Stomach smooth muscle (tissue), 2 donors: ENCODE results near the gene ELAVL2.

ENCODE experiments used
- H3K27ac ChIP-seq: one replicate; pipeline ENCODE4 v1.7.0; 2013; ENCODE audit warnings: mild to moderate bottlenecking, low read length, inconsistent platforms
- H3K27me3 ChIP-seq, 2 donors: one replicate each; pipeline ENCODE4 v1.7.0; 2013; ENCODE audit warnings: low read length in 2 of 2; ENCODE audit not compliant: insufficient read depth in 2 of 2, control insufficient read depth in 1 of 2
- H3K36me3 ChIP-seq, 2 donors: one replicate each; pipeline ENCODE4 v1.7.0; 2013; ENCODE audit warnings: low read length in 2 of 2; ENCODE audit not compliant: control insufficient read depth in 2 of 2, insufficient read depth in 2 of 2
- H3K4me1 ChIP-seq: one replicate; pipeline ENCODE4 v1.7.0; 2013; ENCODE audit warnings: low read length; ENCODE audit not compliant: control insufficient read depth, insufficient read depth
- H3K4me3 ChIP-seq, 2 donors: one replicate each; pipeline ENCODE4 v1.7.0; 2013; ENCODE audit warnings: low read length in 2 of 2
- H3K9ac ChIP-seq, 2 donors: one replicate each; pipeline ENCODE4 v1.7.0; 2013; ENCODE audit warnings: low read length in 2 of 2, mild to moderate bottlenecking in 1 of 2
- H3K9me3 ChIP-seq, 2 donors: one replicate each; pipeline ENCODE4 v1.7.0; 2013; ENCODE audit warnings: low read length in 2 of 2; ENCODE audit not compliant: control insufficient read depth in 2 of 2
- donor health status: healthy.
- donor health status: Pancreatic carcinoma.

Gene ELAVL2

DNA sequence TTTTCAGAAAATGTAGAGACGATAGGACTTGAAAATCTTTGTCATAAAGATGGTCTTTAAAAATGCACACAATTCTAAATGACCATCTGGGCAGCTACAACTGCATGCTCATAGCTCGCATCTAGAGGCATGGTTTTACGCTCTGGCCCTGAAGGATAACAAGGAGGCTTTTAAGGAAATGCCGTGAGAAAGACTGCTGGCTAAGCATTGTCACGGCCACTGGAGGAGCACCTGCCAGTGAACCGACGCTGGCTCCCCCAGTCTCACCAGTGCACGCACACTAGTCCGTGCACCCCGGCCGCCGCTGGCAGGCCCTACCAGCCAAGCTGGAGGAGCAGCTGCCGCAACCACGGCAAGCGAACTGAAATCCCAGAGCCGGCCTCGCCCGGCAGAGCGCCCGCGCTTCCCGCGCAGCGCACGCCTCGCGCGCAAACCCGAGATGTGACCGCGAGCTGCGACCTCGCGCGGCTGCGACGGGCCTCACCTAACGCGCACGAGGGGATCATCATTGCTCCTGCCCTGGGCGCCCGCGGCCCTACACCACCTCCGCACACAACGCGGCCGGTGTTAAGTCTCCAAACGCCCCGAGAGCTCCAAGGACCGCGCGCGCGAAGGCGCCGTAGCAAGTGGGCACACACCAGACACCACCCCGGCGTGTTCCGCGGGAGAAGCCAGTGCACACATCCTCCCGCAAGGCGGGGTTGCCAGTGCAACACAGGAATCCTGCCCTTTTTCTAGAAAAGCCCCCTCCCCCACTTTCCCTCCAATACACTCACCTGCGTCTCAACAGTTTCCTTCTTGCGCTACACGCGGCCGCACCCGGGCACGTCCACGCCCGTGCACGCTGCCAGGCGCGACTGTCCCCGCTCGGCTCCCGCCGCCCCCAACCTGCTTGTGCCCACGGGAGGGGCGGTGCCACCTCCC, 5.3 kb downstream of the ELAVL2 start:
- no peaks in the 10 kb centered on the region for H3K36me3 ChIP-seq
- no peaks in the 10 kb centered on the region for H3K9me3 ChIP-seq
- peaks cover 33% of the 10 kb centered on the region for H3K4me1 ChIP-seq
- peak overlapping the region; percentile 40 to 64 for H3K4me3 ChIP-seq
- H3K27me3 ChIP-seq, result peaks cover 42 to 63% of the 10 kb centered on the region in 2 donors
- no peak overlapping the region for H3K27ac ChIP-seq
- H3K9ac ChIP-seq, result no peak overlapping the region

DNA sequence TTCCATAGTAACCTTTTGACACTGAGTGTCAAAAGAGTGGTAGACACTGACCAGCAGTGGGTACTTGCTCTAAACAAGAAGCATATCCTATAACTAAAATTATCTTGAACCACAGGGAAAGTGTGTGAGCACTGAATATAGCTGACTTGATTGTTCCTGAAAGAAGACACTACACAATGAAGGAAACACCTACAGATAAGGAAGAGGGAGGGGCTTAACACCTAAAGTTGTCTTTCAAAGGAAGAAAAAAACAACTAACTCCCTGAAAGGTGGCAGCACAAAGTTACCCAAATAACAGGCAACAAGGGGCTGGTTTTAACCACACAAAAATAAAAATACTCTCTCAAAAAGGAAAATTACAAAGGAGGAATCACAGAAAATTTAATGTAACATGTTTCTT, 6.6 kb downstream of the ELAVL2 start:
- no peak overlapping the region for H3K27ac ChIP-seq
- H3K9me3 ChIP-seq, result no peaks in the 10 kb centered on the region
- no peak overlapping the region for H3K4me3 ChIP-seq
- peaks cover 32 to 51% of the 10 kb centered on the region in 2 donors for H3K27me3 ChIP-seq
- peaks cover 23% of the 10 kb centered on the region for H3K4me1 ChIP-seq
- H3K36me3 ChIP-seq, result no peaks in the 10 kb centered on the region
- H3K9ac ChIP-seq, result no peak overlapping the region

DNA sequence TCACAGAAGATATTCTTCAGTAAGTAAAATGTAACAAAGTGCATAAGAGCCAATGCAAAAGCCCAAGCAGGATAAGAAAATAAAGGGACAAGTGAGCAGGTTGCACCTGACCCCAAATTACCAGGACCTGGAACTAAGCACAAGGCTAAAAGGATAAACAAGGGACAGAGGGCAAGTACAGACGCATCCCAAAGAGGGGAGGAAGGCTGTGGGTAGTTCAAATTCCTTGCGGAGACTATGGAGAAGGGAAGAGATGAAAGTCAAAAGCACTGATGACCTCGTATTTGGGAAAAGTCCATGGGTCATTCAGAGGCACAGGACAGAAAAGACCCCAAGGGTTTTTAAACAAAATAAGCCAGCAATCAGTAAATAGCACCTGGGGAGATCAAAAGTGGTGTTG, 11.8 kb downstream of the ELAVL2 start:
- peaks cover 0 to 3% of the 10 kb centered on the region in 2 donors for H3K27me3 ChIP-seq
- no peak overlapping the region for H3K4me3 ChIP-seq
- H3K4me1 ChIP-seq, result no peaks in the 10 kb centered on the region
- no peak overlapping the region for H3K9ac ChIP-seq
- no peak overlapping the region for H3K27ac ChIP-seq
- H3K9me3 ChIP-seq, result no peaks in the 10 kb centered on the region
- no peaks in the 10 kb centered on the region for H3K36me3 ChIP-seq

DNA sequence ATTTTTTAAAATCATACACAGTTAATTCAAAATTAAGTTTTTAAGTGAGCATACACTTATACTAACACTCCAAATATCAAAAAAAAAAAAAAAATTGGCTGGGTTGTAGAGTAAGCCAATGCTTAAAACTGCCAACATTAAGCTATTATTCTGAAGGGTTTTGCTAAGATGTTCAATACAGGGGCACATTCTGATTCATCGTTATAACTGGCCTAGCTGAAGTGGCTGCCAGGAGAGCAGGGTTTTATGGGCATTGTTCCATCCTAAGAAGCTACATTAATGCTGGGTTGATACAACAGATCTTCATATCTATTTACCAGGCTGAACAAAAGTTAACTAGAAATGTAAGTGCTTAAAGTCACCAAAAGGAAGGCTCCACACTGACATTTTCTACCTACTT, 13.4 kb downstream of the ELAVL2 start:
- H3K4me1 ChIP-seq, result no peaks in the 10 kb centered on the region
- no peaks in the 10 kb centered on the region for H3K27me3 ChIP-seq
- no peaks in the 10 kb centered on the region for H3K36me3 ChIP-seq
- no peak overlapping the region for H3K9ac ChIP-seq
- no peak overlapping the region for H3K27ac ChIP-seq
- no peaks in the 10 kb centered on the region for H3K9me3 ChIP-seq
- no peak overlapping the region for H3K4me3 ChIP-seq

DNA sequence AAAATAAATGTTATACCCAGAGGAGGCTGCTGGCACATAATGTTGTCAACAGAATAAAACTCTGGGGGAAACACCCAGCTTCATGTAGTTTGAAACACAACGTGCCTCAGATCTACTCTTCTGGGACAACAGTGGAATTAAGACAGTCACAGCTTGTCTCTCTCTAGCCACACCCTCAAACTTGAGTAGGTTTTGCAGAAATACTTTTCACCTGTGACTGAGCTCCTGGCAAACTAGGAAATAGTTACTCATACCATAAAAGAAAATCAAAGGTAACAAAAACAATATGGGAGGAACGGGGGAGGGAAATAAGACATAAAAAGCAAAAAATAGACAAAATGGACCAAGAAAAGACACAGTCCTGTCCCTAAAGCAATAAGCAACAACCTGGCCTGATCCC, 14.4 kb downstream of the ELAVL2 start:
- Histone ChIP-seq H3K4me3 (no peak overlapping the region), H3K27ac (no peak overlapping the region), H3K9ac (no peak overlapping the region), H3K36me3 (no peaks in the 10 kb centered on the region), H3K4me1 (no peaks in the 10 kb centered on the region), H3K27me3 (no peaks in the 10 kb centered on the region), H3K9me3 (no peaks in the 10 kb centered on the region)

DNA sequence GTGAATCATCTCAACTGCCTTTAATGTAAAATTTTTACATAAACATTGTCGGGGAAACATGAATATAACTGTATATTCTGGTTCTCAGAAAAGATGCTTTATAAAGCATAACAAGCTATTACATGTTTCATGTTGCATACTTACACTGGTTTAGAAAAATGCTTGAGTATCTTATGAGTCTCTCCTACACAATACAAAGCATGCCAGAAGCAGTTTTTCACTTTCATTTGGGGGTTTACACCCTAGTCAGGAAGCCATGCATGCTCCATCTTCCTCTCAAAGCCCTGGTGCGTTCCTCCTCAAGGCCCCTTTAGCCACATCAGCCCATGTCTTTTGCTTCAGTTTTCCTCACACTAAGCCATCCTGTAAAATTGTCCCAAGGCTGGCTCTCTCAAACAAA, 22.8 kb downstream of the ELAVL2 start:
- Histone ChIP-seq H3K27me3 (no peaks in the 10 kb centered on the region), H3K9me3 (no peaks in the 10 kb centered on the region), H3K9ac (no peak overlapping the region), H3K27ac (no peak overlapping the region), H3K4me1 (no peaks in the 10 kb centered on the region), H3K4me3 (no peak overlapping the region), H3K36me3 (no peaks in the 10 kb centered on the region)

DNA sequence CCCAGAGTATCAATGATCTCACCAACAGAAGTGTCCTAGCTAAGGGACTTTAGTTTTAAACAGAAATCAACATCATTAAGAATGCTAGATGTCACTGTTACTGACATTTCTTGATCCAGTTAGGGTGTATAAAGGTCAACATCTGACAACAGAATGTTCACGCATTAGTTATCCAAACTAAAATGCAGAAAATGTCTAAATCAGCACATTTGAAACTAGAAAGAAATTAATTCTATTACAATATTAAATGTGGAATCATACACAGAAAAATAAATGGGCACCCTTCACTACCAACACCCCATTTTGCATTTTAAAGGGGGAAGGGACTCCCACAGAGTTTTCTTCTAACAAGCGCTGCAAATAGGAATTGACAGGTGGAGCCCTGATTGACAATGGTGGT, 24.5 kb downstream of the ELAVL2 start:
- Histone ChIP-seq H3K9ac (no peak overlapping the region), H3K4me1 (no peaks in the 10 kb centered on the region), H3K9me3 (no peaks in the 10 kb centered on the region), H3K4me3 (no peak overlapping the region), H3K27me3 (no peaks in the 10 kb centered on the region), H3K36me3 (no peaks in the 10 kb centered on the region), H3K27ac (no peak overlapping the region)

DNA sequence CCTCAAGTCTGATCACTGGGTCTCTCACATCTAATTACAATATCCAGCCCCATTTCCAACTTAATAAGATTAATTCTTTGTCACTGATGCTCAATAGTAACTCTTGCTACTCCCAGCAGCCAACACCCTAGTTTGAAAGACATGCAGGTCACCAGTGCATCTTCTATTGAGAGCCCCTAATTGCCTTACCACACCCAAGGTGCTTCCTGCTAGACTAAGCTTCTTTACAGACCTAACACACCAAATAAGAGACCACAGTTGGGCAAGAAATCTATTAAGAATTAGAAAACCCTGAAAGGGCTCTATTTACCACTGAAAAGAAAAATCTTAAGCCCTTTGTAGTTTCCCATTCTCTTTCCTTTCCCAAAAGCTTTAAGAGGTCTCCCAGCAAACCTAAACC, 26.5 kb downstream of the ELAVL2 start:
- Histone ChIP-seq H3K4me1 (no peaks in the 10 kb centered on the region), H3K4me3 (no peak overlapping the region), H3K9me3 (no peaks in the 10 kb centered on the region), H3K27me3 (no peaks in the 10 kb centered on the region), H3K9ac (no peak overlapping the region), H3K36me3 (no peaks in the 10 kb centered on the region), H3K27ac (no peak overlapping the region)

DNA sequence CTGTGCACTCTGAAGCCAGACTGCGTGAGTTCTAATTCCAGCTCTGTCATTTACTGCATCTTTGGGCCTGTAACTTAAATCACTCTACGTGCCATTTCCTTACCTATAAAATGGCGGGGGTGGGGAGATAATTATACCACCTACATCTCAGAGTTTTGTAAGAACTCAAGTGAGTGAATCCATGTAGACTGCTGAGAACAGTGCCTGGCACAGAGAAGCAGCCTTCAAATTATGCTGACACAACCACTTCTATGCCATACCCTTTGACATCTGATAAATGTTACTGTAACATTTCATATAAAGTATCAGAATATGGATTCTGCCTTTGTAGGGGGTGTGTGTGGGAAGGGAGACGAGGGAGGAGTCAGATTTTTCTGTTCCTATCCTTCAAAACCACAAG, 27.7 kb downstream of the ELAVL2 start:
- no peaks in the 10 kb centered on the region for H3K36me3 ChIP-seq
- no peaks in the 10 kb centered on the region for H3K9me3 ChIP-seq
- no peak overlapping the region for H3K9ac ChIP-seq
- no peaks in the 10 kb centered on the region for H3K27me3 ChIP-seq
- no peaks in the 10 kb centered on the region for H3K4me1 ChIP-seq
- H3K4me3 ChIP-seq, result no peak overlapping the region
- H3K27ac ChIP-seq, result no peak overlapping the region

DNA sequence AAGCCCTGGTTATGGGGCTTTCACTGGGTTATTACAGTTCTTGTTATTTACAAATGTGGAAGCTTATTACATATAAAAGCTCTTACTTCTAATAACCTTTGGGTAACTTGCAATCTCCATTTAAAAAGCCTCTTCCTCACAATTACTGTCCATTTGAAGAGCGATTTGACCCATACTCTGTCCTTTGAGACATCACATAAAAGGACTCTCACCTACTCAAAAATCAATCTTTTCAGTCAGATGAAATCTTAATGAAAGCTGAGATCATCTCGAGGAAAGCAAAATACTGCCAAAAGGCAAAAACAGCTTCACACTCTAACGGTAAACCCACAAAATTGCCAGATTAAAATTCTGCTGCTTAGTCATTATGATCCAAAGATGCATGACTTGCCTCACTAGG, 29.8 kb downstream of the ELAVL2 start:
- H3K9ac ChIP-seq, result no peak overlapping the region
- H3K27ac ChIP-seq, result no peak overlapping the region
- no peaks in the 10 kb centered on the region for H3K4me1 ChIP-seq
- H3K36me3 ChIP-seq, result no peaks in the 10 kb centered on the region
- no peaks in the 10 kb centered on the region for H3K9me3 ChIP-seq
- no peak overlapping the region for H3K4me3 ChIP-seq
- H3K27me3 ChIP-seq, result no peaks in the 10 kb centered on the region
